Stimulated activated CD8-positive, alpha-beta memory T cell treated with anti-CD3 and anti-CD28 coated beads, Interleukin-4, amount 100 ng/mL, for 48 hours (primary cell): ENCODE results near the gene IARS2.
"Not testable (repeated sequence)": the region's sequence is repeated elsewhere in the genome, so short reads cannot be mapped to it uniquely, and the experiment has no call there.

Source experiments
- DNase-seq: peaks from one replicate; pipeline ENCODE4 v3.0.0-alpha.2; 2020

Gene IARS2

DNA sequence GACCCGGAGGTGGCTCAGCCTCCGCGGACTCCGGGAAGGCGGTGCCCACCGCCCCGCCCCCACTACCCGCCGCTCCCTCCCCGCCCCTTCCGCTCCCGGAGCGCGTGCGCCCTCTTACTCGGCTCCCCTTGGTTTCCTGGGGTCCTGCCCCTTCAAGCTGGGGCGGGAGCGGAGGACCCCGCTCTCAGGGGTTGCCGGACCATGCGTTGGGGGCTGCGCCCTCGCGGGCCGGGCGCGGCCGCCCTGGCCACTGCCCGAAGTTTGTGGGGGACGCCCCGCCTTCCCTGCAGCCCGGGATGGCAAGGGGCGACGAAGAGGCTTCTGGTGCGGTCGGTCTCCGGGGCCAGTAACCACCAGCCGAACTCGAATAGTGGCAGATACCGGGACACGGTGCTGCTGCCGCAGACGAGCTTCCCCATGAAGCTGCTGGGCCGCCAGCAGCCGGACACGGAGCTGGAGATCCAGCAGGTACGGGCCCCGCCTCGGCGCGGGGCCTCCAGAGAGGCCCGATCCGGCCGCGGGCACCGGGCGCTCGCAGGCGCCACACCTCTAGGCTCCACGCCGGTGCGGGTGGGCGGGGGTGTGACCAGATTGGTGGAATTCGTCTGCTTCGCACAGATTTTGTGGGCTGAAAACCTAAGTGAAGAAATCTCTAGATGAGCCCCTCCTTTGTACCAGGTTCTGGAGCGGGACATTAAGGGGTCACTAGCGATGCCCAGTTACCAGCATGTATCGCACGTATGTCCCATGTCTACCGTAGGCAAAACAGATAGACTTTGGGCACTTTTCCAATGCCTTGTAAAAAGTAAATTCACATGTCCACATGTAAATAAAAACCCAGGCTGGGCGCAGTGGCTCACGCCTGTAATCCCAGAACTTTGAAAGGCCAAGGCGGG lies at the start of gene IARS2:
IARS2 (plus strand) TSS at position 117 of the 896 bp plus-strand sequence; CDS start at position 202, 85 bp downstream.
- peak; percentile 95 for DNase-seq

- DNase-seq = no peak
Observed at GRCh38 chr1:220044678-220045355, 49.1 kb upstream of the IARS2 start.

GRCh38 chr1:220045356-220046051 lies 48.4 kb upstream of the IARS2 start:
- DNase-seq = no peak

GRCh38 chr1:220046052-220046930 lies 47.6 kb upstream of the IARS2 start, which contains the start of gene EPRS1:
TSS of gene EPRS1 (minus strand) at chr1:220046505. CDS start at chr1:220046388, 117 bp downstream.
- DNase-seq = peak; percentile 92

- DNase-seq = no peak
Observed at GRCh38 chr1:220056374-220056773, 37.6 kb upstream of the IARS2 start.

- DNase-seq = no peak
Observed at GRCh38 chr1:220060876-220061275, 33.1 kb upstream of the IARS2 start.

DNA sequence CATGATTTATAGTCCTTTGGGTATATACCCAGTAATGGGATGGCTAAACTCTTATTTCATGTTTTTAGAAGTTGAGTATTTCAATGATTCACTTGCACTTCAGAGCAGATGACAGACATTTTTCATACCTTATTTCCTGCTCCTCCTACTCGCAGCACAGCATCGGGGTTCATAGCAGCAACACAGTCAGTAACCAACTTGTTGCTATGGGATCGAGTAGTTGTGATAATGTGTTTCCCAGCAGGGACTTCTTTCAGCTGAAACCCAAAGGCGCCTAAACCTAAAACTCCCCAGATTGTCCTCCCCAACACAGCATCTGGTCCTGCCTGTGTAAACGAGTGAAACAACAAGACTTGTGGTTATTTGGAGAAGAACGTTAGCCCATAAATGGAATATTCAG lies 31.3 kb upstream of the IARS2 start:
- DNase-seq = no peak

GRCh38 chr1:220067269-220068204 lies 26.4 kb upstream of the IARS2 start:
- no peak for DNase-seq

- no peak for DNase-seq
Observed at GRCh38 chr1:220076861-220077762, 16.8 kb upstream of the IARS2 start.

GRCh38 chr1:220077887-220078286 lies 16.0 kb upstream of the IARS2 start:
- no peak for DNase-seq

GRCh38 chr1:220084460-220084859 lies 9.5 kb upstream of the IARS2 start:
- DNase-seq = no peak

- not testable (repeated sequence) for DNase-seq
Observed at GRCh38 chr1:220086261-220086686, 7.7 kb upstream of the IARS2 start.

GRCh38 chr1:220089650-220090556 lies 4.0 kb upstream of the IARS2 start, which contains the start of gene BPNT1:
TSS of gene BPNT1 (minus strand) at chr1:220089788. CDS start at chr1:220079846, 9,942 bp downstream.
- DNase-seq = peak; percentile 100

DNA sequence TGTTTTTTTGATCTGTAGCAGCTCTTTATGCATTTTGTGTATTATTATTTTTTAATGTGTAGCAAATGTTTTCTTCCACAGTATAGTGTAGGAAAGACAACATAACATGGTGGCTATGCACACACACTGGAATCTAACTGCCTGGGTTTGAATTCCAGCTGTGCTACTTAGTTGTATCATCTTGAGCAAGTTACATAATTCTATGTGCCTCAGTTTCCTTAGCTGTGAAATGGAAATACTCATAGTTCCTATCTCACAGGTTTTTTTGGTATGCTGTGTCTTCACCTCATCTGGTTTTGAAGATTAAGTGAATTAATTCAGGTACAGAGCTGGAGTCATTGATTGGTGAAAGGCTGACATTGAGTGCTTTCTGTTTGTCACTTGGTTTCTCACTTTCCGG lies 1.2 kb upstream of the IARS2 start:
- no peak for DNase-seq

GRCh38 chr1:220093361-220094015 lies 444 bp upstream of the IARS2 start:
- no peak for DNase-seq

- no peak for DNase-seq
Observed at GRCh38 chr1:220099826-220100225, 5.9 kb downstream of the IARS2 start.

DNA sequence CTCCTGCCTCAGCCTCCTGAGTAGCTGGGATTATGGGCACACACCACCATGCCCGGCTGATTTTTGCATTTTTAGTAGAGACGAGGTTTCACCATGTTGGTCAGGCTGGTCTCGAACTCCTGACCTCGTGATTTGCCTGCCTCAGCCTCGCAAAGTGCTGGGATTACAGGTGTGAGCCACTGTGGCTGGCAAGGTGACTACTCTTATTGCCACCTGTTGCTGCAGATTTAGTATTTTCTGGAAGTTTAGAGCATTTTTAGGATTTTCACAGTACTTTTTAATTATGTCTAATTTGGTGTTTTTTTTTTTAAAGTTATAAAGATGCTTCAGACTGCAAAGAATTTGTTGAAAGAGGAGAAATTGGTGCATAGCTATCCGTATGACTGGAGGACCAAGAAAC lies 16.5 kb downstream of the IARS2 start:
- DNase-seq = not testable (repeated sequence)

GRCh38 chr1:220112600-220112999 lies 18.7 kb downstream of the IARS2 start:
- DNase-seq = not testable (repeated sequence)
